IMR-90 (cell line): ENCODE measurements around the gene EXOC2.

Experiments used
- BHLHE40 ChIP-seq: fragments of 150-350 bp; IDR thresholded peaks from 2 replicates; pipeline ENCODE4 v1.6.1; 2016; ENCODE audit warnings: mild to moderate bottlenecking, low read depth, low read length
- CEBPB ChIP-seq: IDR thresholded peaks from 2 replicates; pipeline ENCODE4 v1.6.1; 2012; ENCODE audit warnings: low read depth, low read length, improper control_type of control experiment
- CHD1 ChIP-seq: IDR thresholded peaks from 2 replicates; pipeline ENCODE4 v1.6.1; 2012; ENCODE audit warnings: low read depth, low read length, improper control_type of control experiment
- CTCF ChIP-seq: conservative IDR thresholded peaks from 2 replicates; pipeline ENCODE4 v1.5.1; 2012; ENCODE audit warnings: mild to moderate bottlenecking, low read depth, low read length, improper control_type of control experiment
- FOS ChIP-seq: fragments of 150-350 bp; IDR thresholded peaks from 2 replicates; pipeline ENCODE4 v1.6.1; 2016; ENCODE audit warnings: low read depth, low read length
- MAFK ChIP-seq: IDR thresholded peaks from 2 replicates; pipeline ENCODE4 v1.6.1; 2012; ENCODE audit warnings: low read depth, low read length, improper control_type of control experiment
- MAZ ChIP-seq: IDR thresholded peaks from 2 replicates; pipeline ENCODE4 v1.6.1; 2012; ENCODE audit warnings: low read depth, mild to moderate bottlenecking, low read length, improper control_type of control experiment, moderate library complexity, borderline replicate concordance
- POLR2A ChIP-seq: IDR thresholded peaks from 2 replicates; pipeline ENCODE4 v1.6.1; 2012; ENCODE audit warnings: mild to moderate bottlenecking, low read depth, low read length
- RAD21 ChIP-seq: IDR thresholded peaks from 2 replicates; pipeline ENCODE4 v1.6.1; 2012; ENCODE audit warnings: low read length, improper control_type of control experiment

GRCh38 chr6:446418-447366 lies 246.2 kb downstream of the EXOC2 start:
- TF ChIP-seq RAD21 (no peak), CEBPB (no peak), CTCF (no peak), MAZ (no peak), POLR2A (no peak), MAFK (no peak), CHD1 (no peak), FOS (no peak), BHLHE40 (no peak)
